ENCODE results near the gene DOCK4.

DOCK4 gene

DNA sequence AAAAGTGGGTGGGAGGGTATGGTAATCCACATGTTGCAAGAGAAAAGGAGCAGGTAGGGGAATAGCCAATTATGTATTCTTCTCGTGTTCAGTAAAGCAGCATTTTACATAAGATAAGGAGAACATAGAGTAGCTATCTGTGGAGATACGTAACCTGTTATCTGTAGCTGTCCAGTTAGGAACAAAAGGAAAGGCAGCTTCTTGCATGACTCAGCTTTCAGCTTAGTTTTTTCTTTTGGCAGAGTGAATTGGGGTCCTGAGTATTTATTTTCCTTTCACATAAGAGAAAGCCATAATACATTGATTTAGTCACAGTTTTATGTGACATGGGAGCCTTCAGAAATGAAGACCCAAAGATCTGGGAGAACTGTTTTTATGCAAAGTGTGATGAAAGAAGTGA lies 527.2 kb downstream of the DOCK4 start:
- DNase-seq (ENCODE audit: low read depth in 2 of 2), result no peak

DNA sequence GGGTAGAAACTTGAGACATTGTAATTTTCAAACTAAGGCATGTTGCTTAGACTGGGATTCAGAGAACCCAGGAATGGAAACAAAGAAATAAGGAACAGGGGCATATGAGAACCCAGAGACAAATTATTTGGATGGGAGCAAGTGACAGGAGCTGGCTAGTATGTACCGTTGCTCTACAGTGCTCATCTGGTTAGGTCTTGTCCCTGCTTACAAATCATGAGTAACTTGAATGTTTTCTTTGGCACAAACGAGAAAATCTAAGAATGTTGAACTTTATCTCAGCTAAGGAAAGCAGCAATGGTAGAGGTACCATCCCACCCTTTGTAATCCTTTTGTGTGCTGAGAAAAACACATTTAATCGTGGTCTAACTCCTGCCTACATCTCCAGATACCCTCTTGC lies 527.9 kb downstream of the DOCK4 start:
- DNase-seq (ENCODE audit: low read depth in 2 of 2), result no peak

DNA sequence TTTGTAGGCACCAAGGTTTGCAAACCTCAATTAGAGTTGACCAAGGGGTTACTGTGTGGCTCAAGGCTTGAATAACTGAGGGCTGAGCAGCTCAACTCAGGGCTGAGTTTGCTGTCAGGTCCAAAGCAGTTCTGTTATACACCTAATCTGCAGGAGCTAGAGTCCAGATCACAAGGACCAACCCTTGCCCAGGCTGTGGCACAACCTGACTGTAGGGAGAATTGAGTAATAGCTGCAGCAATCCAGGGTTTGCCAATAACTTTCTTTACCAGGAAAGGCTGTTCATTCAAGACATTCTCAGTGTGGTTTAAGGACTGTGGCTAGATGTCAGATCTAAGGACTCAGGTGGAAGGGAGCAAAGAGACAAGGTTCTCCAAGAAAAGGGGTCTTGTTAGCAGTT lies 528.4 kb downstream of the DOCK4 start:
- no peak for DNase-seq (ENCODE audit: low read depth in 2 of 2)

DNA sequence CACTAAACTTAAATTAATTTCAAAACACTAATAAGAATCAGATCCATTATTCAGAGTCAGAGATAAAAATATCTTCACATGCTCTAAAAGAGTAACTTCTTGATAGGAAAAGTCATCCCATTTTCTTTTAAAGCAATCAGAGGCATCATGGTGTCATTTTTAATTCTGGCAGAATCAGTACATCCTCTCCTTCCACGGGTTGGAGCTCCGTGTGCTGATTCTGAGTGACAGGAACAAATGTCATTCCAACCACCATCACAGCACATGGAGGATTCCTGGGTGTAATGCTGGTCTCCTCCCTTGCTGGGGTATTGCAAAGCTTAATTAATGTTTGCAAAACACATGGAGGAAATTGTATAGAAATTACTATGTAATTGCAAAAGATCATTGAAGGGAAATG lies 529.4 kb downstream of the DOCK4 start:
- DNase-seq (ENCODE audit: low read depth in 2 of 2), result no peak
